SK-N-SH treated with all-trans-retinoic acid at 6 μM for 48 hours (cell line): ENCODE data around the gene ACSM4.

Source experiments
- ATAC-seq: fragments of 200-7000 bp; cut with Tn5 transposase; 3 replicates; pipeline ENCODE4 v1.9.1; 2020; ENCODE audit warnings: mild to moderate bottlenecking, moderate library complexity
- ARNTL ChIP-seq: fragments of 450-650 bp; formaldehyde crosslinking; IDR thresholded peaks from 2 replicates; pipeline ENCODE4 v1.5.0; 2020; ENCODE audit warnings: low read depth, mild to moderate bottlenecking, moderate library complexity, borderline replicate concordance
- BACH2 ChIP-seq: fragments of 250-450 bp; sonication (Bioruptor Pico); IDR thresholded peaks from 2 replicates; pipeline ENCODE4 v1.9.0; 2021; ENCODE audit warnings: mild to moderate bottlenecking, borderline replicate concordance
- CREB5 ChIP-seq: fragments of 250-450 bp; sonication (Bioruptor Pico); IDR thresholded peaks from 2 replicates; pipeline ENCODE4 v1.5.1; 2020; ENCODE audit warnings: low read depth, mild to moderate bottlenecking, moderate library complexity
- CSRNP3 ChIP-seq: fragments of 250-450 bp; sonication (Bioruptor Pico); IDR thresholded peaks from 2 replicates; pipeline ENCODE4 v1.5.1; 2021; ENCODE audit warnings: mild to moderate bottlenecking, moderate library complexity
- ESRRG ChIP-seq: fragments of 250-450 bp; sonication (Bioruptor Pico); IDR thresholded peaks from 2 replicates; pipeline ENCODE4 v1.6.1; 2021; ENCODE audit warnings: mild to moderate bottlenecking
- GLIS3 ChIP-seq: fragments of 250-450 bp; sonication (Bioruptor Pico); IDR thresholded peaks from 2 replicates; pipeline ENCODE4 v1.5.0; 2020; ENCODE audit warnings: mild to moderate bottlenecking, moderate library complexity
- ISL1 ChIP-seq: fragments of 250-450 bp; sonication (Bioruptor Pico); IDR thresholded peaks from 2 replicates; pipeline ENCODE4 v2.1.2; 2022; ENCODE audit warnings: mild to moderate bottlenecking, moderate library complexity
- OSR1 ChIP-seq: fragments of 250-450 bp; sonication (Bioruptor Pico); IDR thresholded peaks from 2 replicates; pipeline ENCODE4 v1.8.0; 2022; ENCODE audit warnings: moderate library complexity, mild to moderate bottlenecking, inconsistent platforms
- POU6F1 ChIP-seq: fragments of 250-450 bp; sonication (Bioruptor Pico); IDR thresholded peaks from 2 replicates; pipeline ENCODE4 v1.8.0; 2021; ENCODE audit warnings: low read depth, mild to moderate bottlenecking, moderate library complexity, borderline replicate concordance
- PPARA ChIP-seq: fragments of 250-450 bp; sonication (Bioruptor Pico); IDR thresholded peaks from 2 replicates; pipeline ENCODE4 v1.5.0; 2020; ENCODE audit warnings: mild to moderate bottlenecking, borderline replicate concordance
- RARB ChIP-seq: fragments of 250-450 bp; sonication (Bioruptor Pico); IDR thresholded peaks from 2 replicates; pipeline ENCODE4 v1.8.0; 2021; ENCODE audit warnings: mild to moderate bottlenecking, moderate library complexity
- SNAI2 ChIP-seq: fragments of 250-450 bp; sonication (Bioruptor Pico); IDR thresholded peaks from 2 replicates; pipeline ENCODE4 v1.5.0; 2020; ENCODE audit warnings: mild to moderate bottlenecking, moderate library complexity
- TCF4 ChIP-seq: fragments of 250-450 bp; sonication (Bioruptor Pico); IDR thresholded peaks from 2 replicates; pipeline ENCODE4 v1.8.0; 2021; ENCODE audit warnings: mild to moderate bottlenecking, moderate library complexity, borderline replicate concordance
- TOX ChIP-seq: fragments of 250-450 bp; sonication (Bioruptor Pico); IDR thresholded peaks from 2 replicates; pipeline ENCODE4 v1.8.0; 2021; ENCODE audit warnings: mild to moderate bottlenecking, moderate library complexity, borderline replicate concordance
- ZC3H10 ChIP-seq: fragments of 250-450 bp; sonication (Bioruptor Pico); IDR thresholded peaks from 2 replicates; pipeline ENCODE4 v1.5.1; 2021; ENCODE audit warnings: mild to moderate bottlenecking, moderate library complexity
- ZFP3 ChIP-seq: fragments of 250-450 bp; sonication (Bioruptor Pico); IDR thresholded peaks from 2 replicates; pipeline ENCODE4 v1.5.0; 2020; ENCODE audit warnings: mild to moderate bottlenecking, moderate library complexity
- ZFP30 ChIP-seq: fragments of 450-650 bp; formaldehyde crosslinking; IDR thresholded peaks from 2 replicates; pipeline ENCODE4 v1.5.0; 2022; ENCODE audit warnings: mild to moderate bottlenecking, moderate library complexity
- ZNF565 ChIP-seq: fragments of 450-650 bp; formaldehyde crosslinking; conservative IDR thresholded peaks from 2 replicates; pipeline ENCODE4 v1.5.0; 2020; ENCODE audit warnings: low read depth, mild to moderate bottlenecking, moderate library complexity
- ZNF70 ChIP-seq: fragments of 450-650 bp; formaldehyde crosslinking; IDR thresholded peaks from 2 replicates; pipeline ENCODE4 v1.5.0; 2020; ENCODE audit warnings: mild to moderate bottlenecking, moderate library complexity
- ZNF8 ChIP-seq: fragments of 450-650 bp; formaldehyde crosslinking; IDR thresholded peaks from 2 replicates; pipeline ENCODE4 v1.5.0; 2020; ENCODE audit warnings: mild to moderate bottlenecking, moderate library complexity

Gene ACSM4

GRCh38 chr12:7339675-7340074 is 35.8 kb downstream of the ACSM4 start:
- no peak for TF ChIP-seq POU6F1 (CRISPR knock-in tag)
- TF ChIP-seq GLIS3 = no peak
- no peak for TF ChIP-seq ZNF70 (CRISPR knock-in tag)
- no peak for TF ChIP-seq BACH2 (CRISPR knock-in tag)
- TF ChIP-seq PPARA = no peak
- no peak for ATAC-seq

GRCh38 chr12:7344833-7345606 is 41.1 kb downstream of the ACSM4 start:
- no peak for TF ChIP-seq ARNTL (CRISPR knock-in tag)
- no peak for TF ChIP-seq TOX (CRISPR knock-in tag)
- no peak for TF ChIP-seq PPARA

GRCh38 chr12:7346551-7347225 is 42.8 kb downstream of the ACSM4 start:
- ATAC-seq = no peak
- no peak for TF ChIP-seq ARNTL (CRISPR knock-in tag)
- TF ChIP-seq ISL1 (CRISPR knock-in tag) = no peak
- no peak for TF ChIP-seq BACH2 (CRISPR knock-in tag)
- TF ChIP-seq PPARA = no peak
- no peak for TF ChIP-seq TCF4 (CRISPR knock-in tag)
- TF ChIP-seq CREB5 (CRISPR knock-in tag) = no peak
- no peak for TF ChIP-seq POU6F1 (CRISPR knock-in tag)
- TF ChIP-seq OSR1 (CRISPR knock-in tag) = no peak
- TF ChIP-seq GLIS3 = no peak
- no peak for TF ChIP-seq ZNF8 (CRISPR knock-in tag)
- no peak for TF ChIP-seq RARB (CRISPR knock-in tag)
- no peak for TF ChIP-seq SNAI2 (CRISPR knock-in tag)
- no peak for TF ChIP-seq ZNF565 (CRISPR knock-in tag)
- no peak for TF ChIP-seq ZC3H10
- TF ChIP-seq ZFP30 (CRISPR knock-in tag) = no peak
- TF ChIP-seq CSRNP3 = no peak
- no peak for TF ChIP-seq ZNF70 (CRISPR knock-in tag)
- no peak for TF ChIP-seq ZFP3 (CRISPR knock-in tag)
- no peak for TF ChIP-seq ESRRG (CRISPR knock-in tag)

More at GRCh38 chr12:7344833-7345606, 41.1 kb downstream of the ACSM4 start:
- ATAC-seq = no peak

DNA sequence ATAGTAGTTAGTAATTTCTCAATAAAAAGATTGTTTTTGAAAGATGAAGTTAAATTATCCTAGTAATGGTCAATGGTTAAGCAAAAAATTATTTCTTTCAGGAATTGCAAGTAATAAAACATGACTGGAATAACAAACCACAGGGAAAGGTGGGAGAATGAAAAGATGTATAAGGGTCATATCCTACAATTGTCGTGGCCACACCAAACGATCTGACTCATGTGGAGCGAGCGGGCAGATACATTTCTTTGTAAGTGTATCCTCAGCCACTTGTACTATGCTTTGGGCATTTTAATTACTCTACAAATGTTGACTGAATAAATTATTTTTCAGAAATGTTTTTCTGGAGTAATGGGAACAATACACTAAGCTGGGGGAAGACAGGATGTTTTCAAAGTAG is 45.5 kb downstream of the ACSM4 start:
- TF ChIP-seq ZFP30 (CRISPR knock-in tag) (no peak), ESRRG (CRISPR knock-in tag) (no peak), ZNF565 (CRISPR knock-in tag) (no peak), PPARA (no peak), CSRNP3 (no peak), POU6F1 (CRISPR knock-in tag) (no peak), ZC3H10 (no peak), ARNTL (CRISPR knock-in tag) (no peak), SNAI2 (CRISPR knock-in tag) (no peak), TCF4 (CRISPR knock-in tag) (no peak)
- no peak for ATAC-seq
